ENCODE measurements around the gene CHCHD6. TPM values are rescaled to one million over a fixed set of nuclear protein-coding genes. Genes with fewer than 3 reads are reported as not detected.

The CHCHD6 gene
- total RNA-seq, 1 experiment from 2014 or later = 18.7 TPM

DNA sequence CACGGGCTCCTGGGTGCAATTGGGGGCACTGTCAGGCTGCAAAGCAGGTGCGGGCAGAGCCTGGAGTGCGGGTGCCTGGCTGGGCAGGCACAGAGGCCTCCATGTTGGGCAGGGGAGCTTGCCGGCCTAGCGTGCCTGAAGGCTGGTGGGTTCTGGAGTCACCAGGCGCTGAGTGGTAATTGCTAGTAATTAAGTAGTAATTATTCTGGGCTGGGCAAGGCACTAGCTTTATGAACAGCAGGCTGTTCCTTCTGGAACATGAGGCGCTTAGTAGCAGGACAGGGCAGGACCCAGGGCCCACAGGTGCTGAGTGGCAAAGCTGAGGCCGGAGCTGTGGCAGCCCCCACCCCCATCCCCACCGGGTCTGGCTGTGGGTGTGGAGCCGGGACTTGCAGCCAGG, 304.2 kb downstream of the CHCHD6 start:
- no peak for DNase-seq (ENCODE audit: low read depth)

- no peak for DNase-seq (ENCODE audit: low read depth)
Observed at GRCh38 chr3:127009531-127009930, 305.5 kb downstream of the CHCHD6 start.

Other genes with a start within 250 kb of the CHCHD6 start
- 10.7 and 12.4 TPM in 2 replicates for gene ZXDC, start 228.3 kb upstream of the CHCHD6 start, total RNA-seq (2014; rRNA removed; shearing (Covaris generic))
- gene UROC1, start 186.5 kb upstream of the CHCHD6 start, total RNA-seq (2014; rRNA removed; shearing (Covaris generic)) = not detected in 2 replicates
- gene CHST13, start 180.1 kb upstream of the CHCHD6 start, total RNA-seq (2014; rRNA removed; shearing (Covaris generic)) = not detected in 2 replicates
- not detected in 2 replicates for gene C3orf22, start 145.3 kb upstream of the CHCHD6 start, total RNA-seq (2014; rRNA removed; shearing (Covaris generic))
- 6.0 and 7.8 TPM in 2 replicates for gene TXNRD3, start 49.1 kb upstream of the CHCHD6 start, total RNA-seq (2014; rRNA removed; shearing (Covaris generic))